H9 (cell line): ENCODE measurements around the gene ANO2. TPM values are rescaled to one million over a fixed set of nuclear protein-coding genes. Genes with fewer than 3 reads are reported as not detected.

Source experiments
- DNase-seq: peaks from one replicate; pipeline ENCODE4 v3.0.0-alpha.2; 2017
- H2AFZ ChIP-seq: one replicate; pipeline ENCODE4 v1.6.1; 2013; ENCODE audit warnings: mild to moderate bottlenecking, low read length, control low read depth, moderate library complexity
- H2AK5ac ChIP-seq: 2 replicates; pipeline ENCODE4 v1.6.1; 2013; ENCODE audit warnings: low read length, control low read depth, mixed read lengths; ENCODE audit not compliant: insufficient read length
- H2BK120ac ChIP-seq: one replicate; pipeline ENCODE4 v1.6.1; 2013; ENCODE audit warnings: low read depth, mild to moderate bottlenecking, low read length, control low read depth, inconsistent platforms; ENCODE audit not compliant: poor library complexity, severe bottlenecking
- H2BK12ac ChIP-seq: 2 replicates; pipeline ENCODE4 v1.6.1; 2013; ENCODE audit warnings: low read length, control low read depth, mixed read lengths, low read depth; ENCODE audit not compliant: insufficient read length
- H2BK15ac ChIP-seq: 2 replicates; pipeline ENCODE4 v1.6.1; 2013; ENCODE audit warnings: low read depth, low read length, control low read depth
- H2BK20ac ChIP-seq: one replicate; pipeline ENCODE4 v1.6.1; 2013; ENCODE audit warnings: low read depth, mild to moderate bottlenecking, low read length, control low read depth, inconsistent platforms; ENCODE audit not compliant: poor library complexity, severe bottlenecking
- H2BK5ac ChIP-seq: 2 replicates; pipeline ENCODE4 v1.6.1; 2013; ENCODE audit warnings: low read length, control low read depth, mixed read lengths; ENCODE audit not compliant: insufficient read length
- H3K14ac ChIP-seq: 2 replicates; pipeline ENCODE4 v1.6.1; 2013; ENCODE audit warnings: low read length, control low read depth; ENCODE audit not compliant: insufficient read depth
- H3K18ac ChIP-seq: 2 replicates; pipeline ENCODE4 v1.6.1; 2013; ENCODE audit warnings: low read depth, mild to moderate bottlenecking, mixed read lengths, low read length, control low read depth; ENCODE audit not compliant: insufficient read length
- H3K23ac ChIP-seq: 2 replicates; pipeline ENCODE4 v1.6.1; 2013; ENCODE audit warnings: low read length, control low read depth, mixed read lengths, low read depth; ENCODE audit not compliant: insufficient read length
- H3K23me2 ChIP-seq: 2 replicates; pipeline ENCODE4 v1.6.1; 2013; ENCODE audit warnings: low read depth, mild to moderate bottlenecking, mixed read lengths, low read length, control low read depth; ENCODE audit not compliant: insufficient read length, poor library complexity, severe bottlenecking
- H3K27ac ChIP-seq: 2 replicates; pipeline ENCODE4 v1.5.1; 2013; ENCODE audit warnings: low read length, control low read depth, mixed read lengths, low read depth; ENCODE audit not compliant: insufficient read length
- H3K27me3 ChIP-seq: 2 replicates; pipeline ENCODE4 v1.6.1; 2013; ENCODE audit warnings: low read length, control low read depth, inconsistent platforms; ENCODE audit not compliant: insufficient read depth
- H3K4ac ChIP-seq: 2 replicates; pipeline ENCODE4 v1.6.1; 2013; ENCODE audit warnings: low read depth, mild to moderate bottlenecking, control low read depth, inconsistent platforms, low read length, moderate library complexity
- H3K4me1 ChIP-seq: 2 replicates; pipeline ENCODE4 v1.6.1; 2013; ENCODE audit warnings: low read length, control low read depth, inconsistent platforms; ENCODE audit not compliant: insufficient read depth
- H3K4me2 ChIP-seq: 2 replicates; pipeline ENCODE4 v1.6.1; 2013; ENCODE audit warnings: low read length, control low read depth, mixed read lengths; ENCODE audit not compliant: insufficient read length, insufficient read depth
- H3K56ac ChIP-seq: 2 replicates; pipeline ENCODE4 v1.6.1; 2013; ENCODE audit warnings: low read depth, mild to moderate bottlenecking, mixed read lengths, low read length, control low read depth; ENCODE audit not compliant: insufficient read length
- H3K79me1 ChIP-seq: 2 replicates; pipeline ENCODE4 v1.6.1; 2013; ENCODE audit warnings: low read depth, mild to moderate bottlenecking, moderate library complexity, low read length, control low read depth, inconsistent platforms; ENCODE audit not compliant: insufficient read depth, poor library complexity, severe bottlenecking
- H3K79me2 ChIP-seq: 2 replicates; pipeline ENCODE4 v1.6.1; 2013; ENCODE audit warnings: low read length, control low read depth, inconsistent platforms; ENCODE audit not compliant: insufficient read depth
- H3K9ac ChIP-seq: 2 replicates; pipeline ENCODE4 v1.6.1; 2013; ENCODE audit warnings: low read length, control low read depth, mixed read lengths; ENCODE audit not compliant: insufficient read length; ENCODE audit errors: extremely low read depth
- H3K9me3 ChIP-seq: one replicate; pipeline ENCODE4 v1.6.1; 2013; ENCODE audit warnings: low read depth, low read length, inconsistent platforms; ENCODE audit not compliant: control insufficient read depth
- H3T11ph ChIP-seq: one replicate; pipeline ENCODE4 v1.6.1; 2013; ENCODE audit warnings: mild to moderate bottlenecking, low read length, control low read depth, inconsistent platforms
- H4K20me1 ChIP-seq: one replicate; pipeline ENCODE4 v1.6.1; 2013; ENCODE audit not compliant: control insufficient read depth, insufficient read length, insufficient read depth
- H4K5ac ChIP-seq: 2 replicates; pipeline ENCODE4 v1.6.1; 2013; ENCODE audit warnings: low read depth, mild to moderate bottlenecking, mixed read lengths, low read length, control low read depth; ENCODE audit not compliant: insufficient read length
- H4K8ac ChIP-seq: replicated peaks from 2 replicates; pipeline ENCODE4 v1.6.1; 2013; ENCODE audit warnings: low read length, control low read depth, mixed read lengths, low read depth; ENCODE audit not compliant: insufficient read length
- H4K91ac ChIP-seq: 2 replicates; pipeline ENCODE4 v1.6.1; 2013; ENCODE audit warnings: low read depth, mild to moderate bottlenecking, moderate library complexity, mixed read lengths, low read length, control low read depth; ENCODE audit not compliant: insufficient read length
- H3K27ac Mint-ChIP-seq, 3 experiments: 2 replicates in 2 of 3; 3 replicates in 1 of 3; pipeline ENCODE4 v1.8.0; 2020 to 2021; ENCODE audit warnings: mixed read lengths in 3 of 3, mild to moderate bottlenecking in 1 of 3, moderate library complexity in 1 of 3
- H3K27me3 Mint-ChIP-seq: 2 replicates; pipeline ENCODE4 v1.8.0; 2021; ENCODE audit warnings: low read depth, mild to moderate bottlenecking, moderate library complexity, mixed read lengths
- H3K36me3 Mint-ChIP-seq, 3 experiments: 2 replicates in 2 of 3; 3 replicates in 1 of 3; pipeline ENCODE4 v1.8.0; 2020 to 2021; ENCODE audit warnings: low read depth in 3 of 3, mixed read lengths in 3 of 3; ENCODE audit not compliant: insufficient read depth in 1 of 3
- H3K4me1 Mint-ChIP-seq, 2 experiments: 2 replicates each; pipeline ENCODE4 v1.8.0; 2020; ENCODE audit warnings: mixed read lengths in 2 of 2
- H3K4me3 Mint-ChIP-seq, 2 experiments: 2 replicates in 1 of 2; 3 replicates in 1 of 2; pipeline ENCODE4 v1.8.0; 2020 to 2021; ENCODE audit warnings: mild to moderate bottlenecking in 2 of 2, mixed read lengths in 2 of 2, moderate library complexity in 1 of 2
- H3K9me3 Mint-ChIP-seq, 2 experiments: 2 replicates in 1 of 2; 3 replicates in 1 of 2; pipeline ENCODE4 v1.8.0; 2020; ENCODE audit warnings: mild to moderate bottlenecking in 2 of 2, mixed read lengths in 2 of 2, moderate library complexity in 1 of 2
- CTCF ChIP-seq: fragments of 200-600 bp; sonication (generic); conservative IDR thresholded peaks from 3 replicates; pipeline ENCODE4 v1.8.0; 2021; ENCODE audit warnings: antibody characterized with exemption, mild to moderate bottlenecking
- WGBS: extraction: QIAGEN DNeasy Blood & Tissue Kit; methylation state at CpG from one replicate; pipeline ENCODE4 v1.1.7; 2013; ENCODE audit warnings: missing lambda C conversion rate, low lambda C conversion rate, mixed read lengths; ENCODE audit not compliant: insufficient read length; ENCODE audit errors: extremely low coverage; 5-methylcytosine and 5-hydroxymethylcytosine counted together
- total RNA-seq: library from RNA; stranded (reverse); gene quantifications from 2 replicates; pipeline ENCODE4 v1.2.1, GENCODE V29; 2021

ANO2 gene
- total RNA-seq, 1 experiment from 2014 or later = 3.8 TPM

- H3K27ac Mint-ChIP-seq = no peak overlapping the region; a peak in 1 of 7 replicates
- no peak for DNase-seq
- H3K9ac ChIP-seq = no peak overlapping the region
- H4K5ac ChIP-seq = no peak overlapping the region
- no peak overlapping the region for H2BK20ac ChIP-seq
- no peaks in the 10 kb centered on the region for H3K4me1 Mint-ChIP-seq
- H2AFZ ChIP-seq = no peak overlapping the region
- H3K27ac ChIP-seq = no peak overlapping the region
- no peak overlapping the region for H3K56ac ChIP-seq
- no peaks in the 10 kb centered on the region for H3K79me2 ChIP-seq
- no peak overlapping the region for H2AK5ac ChIP-seq
- H3K4me2 ChIP-seq = no peak overlapping the region
- no peak overlapping the region for H3T11ph ChIP-seq
- no peak overlapping the region for H3K14ac ChIP-seq
- H3K4ac ChIP-seq = no peak overlapping the region
- H2BK120ac ChIP-seq = no peak overlapping the region
- H4K91ac ChIP-seq = no peak overlapping the region
- H3K23ac ChIP-seq = no peak overlapping the region
- H2BK15ac ChIP-seq = no peak overlapping the region
- no peaks in the 10 kb centered on the region for H3K9me3 ChIP-seq
- H3K23me2 ChIP-seq = no peaks in the 10 kb centered on the region
- H3K9me3 Mint-ChIP-seq = no peaks in the 10 kb centered on the region; a peak in 1 of 5 replicates
- H3K4me3 Mint-ChIP-seq = no peak overlapping the region
- H2BK12ac ChIP-seq = no peak overlapping the region
- no peak overlapping the region for H4K8ac ChIP-seq
- H3K4me1 ChIP-seq = no peaks in the 10 kb centered on the region
- peaks cover 23% of the 10 kb centered on the region for H3K27me3 Mint-ChIP-seq
- no peak for TF ChIP-seq CTCF
- no peak overlapping the region for H2BK5ac ChIP-seq
- no peaks in the 10 kb centered on the region for H3K79me1 ChIP-seq
- no peaks in the 10 kb centered on the region; a peak in 1 of 7 replicates for H3K36me3 Mint-ChIP-seq
- H3K18ac ChIP-seq = no peak overlapping the region
- no peaks in the 10 kb centered on the region for H4K20me1 ChIP-seq
- no CpG with 5 or more reads among the region's 6 CpGs for WGBS
- H3K27me3 ChIP-seq = no peaks in the 10 kb centered on the region
Measured at GRCh38 chr12:5976711-5977110, 31.7 kb upstream of the ANO2 start.
